ENCODE data around the gene CFAP57. TPM values are rescaled to one million over a fixed set of nuclear protein-coding genes. Genes with fewer than 3 reads are reported as not detected.

Gene CFAP57
- total and polyA plus RNA-seq, 2 donors (not counting 1 experiment from before 2014, with no cell fraction given) = 0.07 to 0.44 TPM

DNA sequence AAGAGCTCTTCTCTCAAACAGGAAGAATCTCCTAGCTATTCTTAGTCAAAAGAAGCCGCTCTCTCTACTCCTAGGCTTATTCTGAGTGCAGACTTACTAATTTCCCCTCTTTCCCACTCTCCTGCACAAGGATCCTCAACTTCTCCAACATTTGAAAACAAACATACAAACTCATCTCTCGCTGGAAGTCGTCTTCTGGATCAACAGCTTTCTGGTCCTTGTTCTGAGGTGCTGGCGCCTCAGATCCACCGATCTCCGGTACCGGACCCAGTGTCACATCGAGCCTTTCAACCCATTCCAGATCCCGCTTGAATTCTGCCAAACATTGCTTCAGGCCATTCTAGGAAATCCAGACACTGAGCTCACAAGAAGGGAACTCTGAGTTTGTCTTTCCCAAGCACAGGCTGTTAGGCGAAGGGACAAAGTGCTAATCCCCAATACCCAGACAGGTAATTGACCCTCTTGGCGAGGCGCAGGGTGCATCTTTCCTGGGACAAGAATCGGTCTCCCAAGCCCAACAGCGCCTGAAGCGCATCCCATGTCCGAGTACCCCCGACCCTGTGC is 736 bp upstream of the CFAP57 start:
- no peaks in the 10 kb centered on the region for H4K20me1 ChIP-seq (ENCODE audit: control insufficient read depth, insufficient read depth, low read length, poor library complexity, severe bottlenecking)
- 29% methylated on average over 17 of the region's 17 CpGs for WGBS (ENCODE audit: insufficient coverage)
- intact Hi-C loops (cut with micrococcal nuclease) = loop anchor here (5.0 kb wide), 1 partner anchor 1134 kb away; no protein-coding TSS in a partner anchor
- ATAC-seq (ENCODE audit: low read depth) = no peak
- peaks cover 0 to 12% (median 8%) of the 10 kb centered on the region in 4 experiments for H3K27me3 ChIP-seq (replicated peaks in 1 of 4; ENCODE audit: control extremely low read depth in 1 of 4, control insufficient read depth in 3 of 4, insufficient read depth in 4 of 4, low read length in 3 of 4)
- Mint-ChIP-seq H3K4me3 (peak overlapping the region; percentile 96), H3K9me3 (ENCODE audit: insufficient read depth) (no peaks in the 10 kb centered on the region), H3K27ac (peak overlapping the region; percentile 93), H3K27me3 (peaks cover 14% of the 10 kb centered on the region), H3K4me1 (peaks cover 27% of the 10 kb centered on the region)
- no peak for DNase-seq
- peak overlapping the region; percentile 75 to 96 (median 82) for H3K4me3 ChIP-seq (ENCODE audit: control extremely low read depth in 1 of 5, extremely low read depth in 1 of 5, insufficient read depth in 1 of 5, low read depth in 2 of 5, low read length in 4 of 5)
- H3K79me2 ChIP-seq (ENCODE audit: control insufficient read depth, insufficient read depth, low read length) = peaks cover 21% of the 10 kb centered on the region
- H3K4me1 ChIP-seq (ENCODE audit: control insufficient read depth in 2 of 2, insufficient read depth in 2 of 2, low read length in 2 of 2) = peaks cover 7 to 12% of the 10 kb centered on the region in 2 donors
- H3K27ac ChIP-seq (ENCODE audit: low read length in 2 of 2) = peak overlapping the region in 1 of 2 donors; percentile 72
- H3K4me2 ChIP-seq (replicated peaks; ENCODE audit: low read depth, low read length, poor library complexity, severe bottlenecking) = peak overlapping the region; percentile 84
- ChIA-PET POLR2A (interaction anchor here (0.5 to 1.7 kb wide), 6 partner anchors 187 to 1444 kb away, joined by 3 to 5 read pairs (median 4); partner anchors contain the start of genes CDC20 and KDM4A), CTCF (interaction anchor here (0.7 to 2.8 kb wide), 5 partner anchors 55 to 259 kb away, joined by 3 to 10 read pairs (median 4); no protein-coding TSS in a partner anchor)
- peaks cover 0 to 41% of the 10 kb centered on the region in 2 experiments for H3K36me3 ChIP-seq (replicated peaks in 1 of 2; ENCODE audit: control extremely low read depth in 1 of 2, control insufficient read depth in 1 of 2, extremely low read depth in 1 of 2, insufficient read depth in 2 of 2, low read length in 1 of 2)
- no peak for TF ChIP-seq EZH2 (IDR thresholded peaks at IDR 0.05; ENCODE audit: borderline replicate concordance, insufficient read depth, low read depth, low read length, poor library complexity, severe bottlenecking)
- TF ChIP-seq, protein P1, sequence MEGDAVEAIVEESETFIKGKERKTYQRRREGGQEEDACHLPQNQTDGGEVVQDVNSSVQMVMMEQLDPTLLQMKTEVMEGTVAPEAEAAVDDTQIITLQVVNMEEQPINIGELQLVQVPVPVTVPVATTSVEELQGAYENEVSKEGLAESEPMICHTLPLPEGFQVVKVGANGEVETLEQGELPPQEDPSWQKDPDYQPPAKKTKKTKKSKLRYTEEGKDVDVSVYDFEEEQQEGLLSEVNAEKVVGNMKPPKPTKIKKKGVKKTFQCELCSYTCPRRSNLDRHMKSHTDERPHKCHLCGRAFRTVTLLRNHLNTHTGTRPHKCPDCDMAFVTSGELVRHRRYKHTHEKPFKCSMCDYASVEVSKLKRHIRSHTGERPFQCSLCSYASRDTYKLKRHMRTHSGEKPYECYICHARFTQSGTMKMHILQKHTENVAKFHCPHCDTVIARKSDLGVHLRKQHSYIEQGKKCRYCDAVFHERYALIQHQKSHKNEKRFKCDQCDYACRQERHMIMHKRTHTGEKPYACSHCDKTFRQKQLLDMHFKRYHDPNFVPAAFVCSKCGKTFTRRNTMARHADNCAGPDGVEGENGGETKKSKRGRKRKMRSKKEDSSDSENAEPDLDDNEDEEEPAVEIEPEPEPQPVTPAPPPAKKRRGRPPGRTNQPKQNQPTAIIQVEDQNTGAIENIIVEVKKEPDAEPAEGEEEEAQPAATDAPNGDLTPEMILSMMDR (IDR thresholded peaks at IDR 0.05) = no peak
- peak overlapping the region; percentile 75 for H3K9ac ChIP-seq (ENCODE audit: low read length)
- H2AFZ ChIP-seq (ENCODE audit: insufficient read depth, low read depth, low read length, poor library complexity, severe bottlenecking) = peak overlapping the region; percentile 94
- no peaks in the 10 kb centered on the region for H3K9me3 ChIP-seq (ENCODE audit: control extremely low read depth in 1 of 3, control insufficient read depth in 2 of 3, insufficient read depth in 1 of 3, low read length in 2 of 3)

GRCh38 chr1:43172527-43172972 is 420 bp downstream of the CFAP57 start:
- peak overlapping the region; percentile 93 for H3K27ac Mint-ChIP-seq
- no peaks in the 10 kb centered on the region for H3K9me3 Mint-ChIP-seq (ENCODE audit: insufficient read depth)
- Histone ChIP-seq H3K27me3 (replicated peaks in 1 of 4; ENCODE audit: control extremely low read depth in 1 of 4, control insufficient read depth in 3 of 4, insufficient read depth in 4 of 4, low read length in 3 of 4) (peaks cover 0 to 23% (median 18%) of the 10 kb centered on the region in 4 experiments), H3K4me1 (ENCODE audit: control insufficient read depth in 2 of 2, insufficient read depth in 2 of 2, low read length in 2 of 2) (peaks cover 7 to 12% of the 10 kb centered on the region in 2 donors), H3K9ac (ENCODE audit: low read length) (peak overlapping the region; percentile 75), H3K36me3 (replicated peaks in 1 of 2; ENCODE audit: control extremely low read depth in 1 of 2, control insufficient read depth in 1 of 2, extremely low read depth in 1 of 2, insufficient read depth in 2 of 2, low read length in 1 of 2) (peaks cover 0 to 31% of the 10 kb centered on the region in 2 experiments), H3K9me3 (ENCODE audit: control extremely low read depth in 1 of 3, control insufficient read depth in 2 of 3, insufficient read depth in 1 of 3, low read length in 2 of 3) (no peaks in the 10 kb centered on the region), H4K20me1 (ENCODE audit: control insufficient read depth, insufficient read depth, low read length, poor library complexity, severe bottlenecking) (no peaks in the 10 kb centered on the region), H3K4me3 (ENCODE audit: control extremely low read depth in 1 of 5, extremely low read depth in 1 of 5, insufficient read depth in 1 of 5, low read depth in 2 of 5, low read length in 4 of 5) (peak overlapping the region; percentile 75 to 96 (median 82)), H3K27ac (ENCODE audit: low read length in 2 of 2) (peak overlapping the region; percentile 31 to 72), H2AFZ (ENCODE audit: insufficient read depth, low read depth, low read length, poor library complexity, severe bottlenecking) (peak overlapping the region; percentile 94), H3K4me2 (replicated peaks; ENCODE audit: low read depth, low read length, poor library complexity, severe bottlenecking) (peak overlapping the region; percentile 84), H3K79me2 (ENCODE audit: control insufficient read depth, insufficient read depth, low read length) (peaks cover 21% of the 10 kb centered on the region)
- DNase-seq = no peak
- ATAC-seq (ENCODE audit: low read depth) = peak; percentile 97
- 0% methylated on average over 11 of the region's 20 CpGs for WGBS (ENCODE audit: insufficient coverage)
- peaks cover 27% of the 10 kb centered on the region for H3K4me1 Mint-ChIP-seq
- H3K4me3 Mint-ChIP-seq = peak overlapping the region; percentile 96
- intact Hi-C loops (cut with micrococcal nuclease) = loop anchor here (1.0 to 5.0 kb wide), 8 partner anchors 217 to 1135 kb away; partner anchors contain the start of genes C1orf50, ERMAP, IPO13 and MED8
- TF ChIP-seq, protein P1 (IDR thresholded peaks at IDR 0.05) = no peak
- TF ChIP-seq EZH2 (IDR thresholded peaks at IDR 0.05; ENCODE audit: borderline replicate concordance, insufficient read depth, low read depth, low read length, poor library complexity, severe bottlenecking) = no peak
- CTCF ChIA-PET = interaction anchor here (0.6 to 2.8 kb wide), 5 partner anchors 46 to 259 kb away, joined by 3 to 10 read pairs (median 4); no protein-coding TSS in a partner anchor
- peaks cover 23% of the 10 kb centered on the region for H3K27me3 Mint-ChIP-seq
- POLR2A ChIA-PET = interaction anchor here (0.6 to 1.7 kb wide), 8 partner anchors 184 to 1647 kb away, joined by 3 to 5 read pairs (median 4); partner anchors contain the start of genes CDC20, KDM4A, MED8 and SZT2
